Stomach (tissue), 9 donors: ENCODE measurements around the gene OSBPL9. TPM values are rescaled to one million over a fixed set of nuclear protein-coding genes. Genes with fewer than 3 reads are reported as not detected.

Experiments
- DNase-seq, 2 donors: peaks; one replicate each; pipeline versions ENCODE4 v3.0.0 to v3.0.0-alpha.2; 2013 to 2019
- H3K27ac ChIP-seq, 5 donors: fragments of 200-600 bp in 4 of 5; sonication (generic) in 4 of 5; one replicate each; pipeline ENCODE4 v1.5.1; 2013 to 2019; ENCODE audit warnings: mild to moderate bottlenecking in 1 of 5, moderate library complexity in 1 of 5
- H3K27me3 ChIP-seq, 3 donors: fragments of 200-600 bp; sonication (generic); one replicate each; pipeline ENCODE4 v1.5.1; 2017 to 2019; ENCODE audit warnings: mixed run types in 1 of 3
- H3K36me3 ChIP-seq, 4 donors: fragments of 200-600 bp; sonication (generic); 1 replicate in 3 of 4; 2 replicates in 1 of 4; pipeline ENCODE4 v1.5.1; 2016 to 2019
- H3K4me1 ChIP-seq, 4 donors: fragments of 200-600 bp; sonication (generic); one replicate each; pipeline ENCODE4 v1.5.1; 2016 to 2019
- H3K4me3 ChIP-seq, 4 donors: fragments of 200-600 bp; sonication (generic) in 3 of 4; one replicate each; pipeline ENCODE4 v1.5.1; 2016 to 2019; ENCODE audit warnings: mild to moderate bottlenecking in 1 of 4
- H3K9me3 ChIP-seq, 4 donors: fragments of 200-600 bp; sonication (generic); one replicate each; pipeline ENCODE4 v1.5.1; 2016 to 2019
- CTCF ChIP-seq, 7 experiments: fragments of 450-650 bp in 4 of 7; fragments of 200-600 bp in 3 of 7; sonication (generic) in 3 of 7; IDR thresholded peaks; one replicate each; pipeline ENCODE4 v1.5.1; 2016 to 2019; ENCODE audit warnings: antibody characterized with exemption in 7 of 7, control low read depth in 2 of 7, mild to moderate bottlenecking in 1 of 7
- EP300 ChIP-seq: sonication (generic); formaldehyde crosslinking; IDR thresholded peaks from one replicate; pipeline ENCODE4 v1.6.1; 2017; ENCODE audit warnings: antibody characterized with exemption
- POLR2A ChIP-seq, 4 donors: fragments of 450-650 bp; IDR thresholded peaks; one replicate each; pipeline ENCODE4 v1.6.1; 2016; ENCODE audit warnings: antibody characterized with exemption in 4 of 4, control low read depth in 2 of 4, mild to moderate bottlenecking in 1 of 4, moderate library complexity in 1 of 4
- POLR2AphosphoS5 ChIP-seq, 3 donors: sonication (generic); formaldehyde crosslinking; IDR thresholded peaks; one replicate each; pipeline ENCODE4 v1.6.1; 2016; ENCODE audit warnings: antibody characterized with exemption in 3 of 3
- WGBS, 5 donors: extraction: QIAGEN DNeasy Blood & Tissue Kit in 3 of 5; methylation state at CpG; one replicate each; pipeline versions ENCODE4 v1.1.5 to v1.1.7; 2013 to 2018; 5-methylcytosine and 5-hydroxymethylcytosine counted together
- intact Hi-C: fragments of 100-400 bp; cut with DNase I; formaldehyde crosslinking; loops from one replicate; pipeline ENCODE4 v1.15.1; 2023; ENCODE audit warnings: low total_unique reads
- polyA plus RNA-seq, 3 donors: library from polyadenylated mRNA; stranded (reverse); fragments of 200-250 nt; gene quantifications; one replicate each; pipeline ENCODE4 v1.2.3, GENCODE V29; 2013
- total RNA-seq, 5 donors: library from RNA; depleted of rRNA; stranded (reverse); fragments of >200 nt; gene quantifications; one replicate each; pipeline versions ENCODE4 v1.1.0 to v1.2.3, GENCODE V29; 2014 to 2016
- donor health status: healthy with polysubstance abuse.
- donor health status: Bipolar disorder and iron deficiency.
- donor health status: healthy.

The OSBPL9 gene
- total and polyA plus RNA-seq, 8 donors, result 29.8 to 461 (median 109) TPM

DNA sequence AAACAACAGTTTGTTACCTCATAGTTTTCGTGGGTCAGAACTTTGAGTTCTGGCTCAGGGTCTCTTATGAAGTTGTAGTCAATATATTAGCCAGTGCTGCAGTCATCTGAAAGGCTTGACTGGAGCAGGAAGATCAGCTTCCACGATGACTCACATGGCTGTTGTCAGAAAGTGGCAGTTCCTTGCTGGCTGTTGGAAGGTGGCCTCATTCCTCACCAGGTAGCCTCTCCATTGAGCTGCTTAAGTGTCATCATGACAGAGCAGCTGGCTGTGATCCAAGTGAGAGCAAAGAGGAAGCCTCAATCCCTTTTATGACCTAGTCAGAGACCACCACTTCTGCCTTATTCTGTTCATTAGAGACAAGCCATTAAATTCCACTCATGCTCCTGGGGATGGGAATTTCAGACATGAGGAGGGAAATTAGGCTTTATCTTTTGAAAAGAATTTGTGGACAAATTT is 5.6 kb downstream of the OSBPL9 start:
- Histone ChIP-seq H3K36me3 (no peaks in the 10 kb centered on the region), H3K4me3 (no peak overlapping the region), H3K4me1 (peaks cover 28 to 95% (median 61%) of the 10 kb centered on the region in 4 donors), H3K27me3 (no peaks in the 10 kb centered on the region), H3K9me3 (no peaks in the 10 kb centered on the region), H3K27ac (peak overlapping the region in 4 of 5 donors; percentile 16 to 63 (median 42))
- TF ChIP-seq POLR2A (IDR thresholded peaks at IDR 0.05), result no peak
- peak in 1 of 3 donors; percentile 54 for TF ChIP-seq POLR2AphosphoS5 (IDR thresholded peaks at IDR 0.05)
- intact Hi-C loops, result no loop called here
- 38 to 65% (median 51%) methylated on average over 2 of the region's 2 CpGs for WGBS, 5 donors
- peak; percentile 35 to 47 for DNase-seq

- H3K4me3 ChIP-seq, result no peak overlapping the region
- DNase-seq, result no peak
- H3K27me3 ChIP-seq, result no peaks in the 10 kb centered on the region
- intact Hi-C loops, result no loop called here
- WGBS, 5 donors, result 89 to 99% (median 94%) methylated on average over 2 of the region's 2 CpGs
- no peak for TF ChIP-seq CTCF (IDR thresholded peaks at IDR 0.05)
- no peak for TF ChIP-seq POLR2A (IDR thresholded peaks at IDR 0.05)
- no peak for TF ChIP-seq EP300
- TF ChIP-seq POLR2AphosphoS5 (IDR thresholded peaks at IDR 0.05), result no peak
- no peaks in the 10 kb centered on the region for H3K9me3 ChIP-seq
- no peaks in the 10 kb centered on the region for H3K36me3 ChIP-seq
- peak overlapping the region in 4 of 5 donors; percentile 16 to 63 (median 42) for H3K27ac ChIP-seq
- H3K4me1 ChIP-seq, result peaks cover 23 to 91% (median 58%) of the 10 kb centered on the region in 4 donors
Measured at GRCh38 chr1:51623025-51623424, 6.1 kb downstream of the OSBPL9 start.

GRCh38 chr1:51623450-51623849 is 6.6 kb downstream of the OSBPL9 start:
- Histone ChIP-seq H3K4me3 (no peak overlapping the region), H3K36me3 (no peaks in the 10 kb centered on the region), H3K9me3 (no peaks in the 10 kb centered on the region), H3K4me1 (peaks cover 20 to 88% (median 53%) of the 10 kb centered on the region in 4 donors), H3K27ac (peak overlapping the region in 2 of 5 donors; percentile 61 to 63), H3K27me3 (no peaks in the 10 kb centered on the region)
- WGBS, 5 donors, result 71 to 79% (median 73%) methylated on average over 1 of the region's 1 CpG
- TF ChIP-seq POLR2A (IDR thresholded peaks at IDR 0.05) (no peak), EP300 (no peak), CTCF (IDR thresholded peaks at IDR 0.05) (no peak), POLR2AphosphoS5 (IDR thresholded peaks at IDR 0.05) (no peak)
- DNase-seq, result no peak
- intact Hi-C loops, result no loop called here

- peak overlapping the region in 3 of 5 donors; percentile 15 to 17 (median 17) for H3K27ac ChIP-seq
- no peaks in the 10 kb centered on the region for H3K27me3 ChIP-seq
- DNase-seq, result no peak
- peaks cover 15 to 74% (median 48%) of the 10 kb centered on the region in 4 donors for H3K4me1 ChIP-seq
- 19 to 40% (median 26%) methylated on average over 1 of the region's 1 CpG for WGBS, 5 donors
- H3K9me3 ChIP-seq, result no peaks in the 10 kb centered on the region
- TF ChIP-seq POLR2AphosphoS5 (IDR thresholded peaks at IDR 0.05) (no peak), POLR2A (IDR thresholded peaks at IDR 0.05) (no peak), CTCF (IDR thresholded peaks at IDR 0.05) (no peak), EP300 (no peak)
- no peak overlapping the region for H3K4me3 ChIP-seq
- H3K36me3 ChIP-seq, result no peaks in the 10 kb centered on the region
- intact Hi-C loops, result no loop called here
Measured at GRCh38 chr1:51624855-51625254, 8.0 kb downstream of the OSBPL9 start.

GRCh38 chr1:51627672-51628071 is 10.8 kb downstream of the OSBPL9 start:
- no peaks in the 10 kb centered on the region for H3K36me3 ChIP-seq
- H3K4me1 ChIP-seq, result peaks cover 8 to 60% (median 23%) of the 10 kb centered on the region in 4 donors
- no peak overlapping the region for H3K4me3 ChIP-seq
- no peaks in the 10 kb centered on the region for H3K9me3 ChIP-seq
- TF ChIP-seq CTCF (IDR thresholded peaks at IDR 0.05) (no peak), POLR2A (IDR thresholded peaks at IDR 0.05) (no peak), EP300 (no peak), POLR2AphosphoS5 (IDR thresholded peaks at IDR 0.05) (no peak)
- DNase-seq, result peak in 1 of 2 donors; percentile 48
- 84 to 93% (median 85%) methylated on average over 2 of the region's 2 CpGs for WGBS, 5 donors
- H3K27me3 ChIP-seq, result no peaks in the 10 kb centered on the region
- H3K27ac ChIP-seq, result no peak overlapping the region
- intact Hi-C loops, result no loop called here
